Neutrophil (primary cell): ENCODE results near the gene TRIM43B.
"Not testable (repeated sequence)": the region's sequence is repeated elsewhere in the genome, so short reads cannot be mapped to it uniquely, and the experiment has no call there.

Experiments used
- H3K27ac ChIP-seq: fragments of 200-600 bp; sonication (generic); 2 replicates; pipeline ENCODE4 v1.5.1; 2016; ENCODE audit warnings: mild to moderate bottlenecking, moderate library complexity
- H3K27me3 ChIP-seq: fragments of 200-600 bp; sonication (generic); 2 replicates; pipeline ENCODE4 v1.6.0; 2016; ENCODE audit warnings: mild to moderate bottlenecking
- H3K36me3 ChIP-seq: fragments of 200-600 bp; sonication (generic); 2 replicates; pipeline ENCODE4 v1.5.1; 2017
- H3K4me1 ChIP-seq, 2 experiments: fragments of 200-600 bp in 1 of 2; sonication (generic) in 1 of 2; 1 replicate in 1 of 2; 2 replicates in 1 of 2; pipeline versions ENCODE4 v1.5.1 to v1.6.1; 2013 to 2016; ENCODE audit warnings: low read depth in 1 of 2, low read length in 1 of 2, mild to moderate bottlenecking in 1 of 2, moderate library complexity in 1 of 2; ENCODE audit not compliant: control insufficient read depth in 1 of 2, insufficient read depth in 1 of 2
- H3K4me3 ChIP-seq, 2 experiments: fragments of 200-600 bp in 1 of 2; sonication (generic) in 1 of 2; 1 replicate in 1 of 2; 2 replicates in 1 of 2; pipeline ENCODE4 v1.5.1; 2013 to 2016; ENCODE audit warnings: low read depth in 1 of 2, low read length in 1 of 2, mild to moderate bottlenecking in 1 of 2, moderate library complexity in 1 of 2
- H3K9me3 ChIP-seq: fragments of 200-600 bp; sonication (generic); 2 replicates; pipeline ENCODE4 v1.5.1; 2016

The TRIM43B gene

GRCh38 chr2:95466572-95466971, 18.0 kb downstream of the TRIM43B start:
- H3K4me3 ChIP-seq, H3K27me3 ChIP-seq, H3K36me3 ChIP-seq, H3K4me1 ChIP-seq, H3K27ac ChIP-seq, H3K9me3 ChIP-seq: not testable (repeated sequence)

- not testable (repeated sequence) for H3K36me3 ChIP-seq, H3K4me1 ChIP-seq, H3K4me3 ChIP-seq, H3K9me3 ChIP-seq, H3K27me3 ChIP-seq, H3K27ac ChIP-seq
Observed at GRCh38 chr2:95463292-95463691, 21.3 kb downstream of the TRIM43B start.

GRCh38 chr2:95445317-95445716, 39.2 kb downstream of the TRIM43B start:
- H3K27me3 ChIP-seq, H3K36me3 ChIP-seq, H3K4me1 ChIP-seq, H3K4me3 ChIP-seq, H3K27ac ChIP-seq, H3K9me3 ChIP-seq: not testable (repeated sequence)

DNA sequence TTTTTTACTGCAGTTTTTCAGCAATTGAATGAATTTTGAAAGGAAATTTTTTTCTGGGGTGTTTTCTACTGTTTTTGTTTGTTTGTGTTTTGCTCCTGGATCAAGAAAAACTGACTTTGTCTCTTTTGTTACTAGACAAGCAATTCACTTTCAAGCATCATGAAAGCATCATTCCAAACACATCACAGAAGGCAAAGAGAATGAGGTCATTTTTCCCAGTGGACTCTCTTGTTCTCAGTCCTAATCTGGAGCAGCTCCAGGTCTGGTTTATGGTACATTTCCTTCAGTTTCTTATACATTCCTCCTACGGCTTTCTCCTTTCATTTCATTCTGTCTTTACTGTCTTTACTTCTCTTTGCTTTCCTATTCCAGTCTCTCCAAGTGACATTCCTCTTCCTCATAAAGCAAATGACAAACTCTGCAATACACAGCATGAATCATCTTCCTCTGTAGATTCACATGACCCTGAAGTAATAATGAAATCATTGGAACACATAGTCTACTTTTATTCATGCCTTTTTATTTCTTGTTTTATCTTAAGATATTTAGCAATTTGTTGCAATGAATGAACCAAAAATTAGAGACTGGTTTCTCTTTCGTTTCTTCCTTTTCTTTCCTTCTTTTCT, 42.0 kb downstream of the TRIM43B start:
- H3K9me3 ChIP-seq, H3K27ac ChIP-seq, H3K4me3 ChIP-seq, H3K36me3 ChIP-seq, H3K27me3 ChIP-seq, H3K4me1 ChIP-seq: not testable (repeated sequence)

- H3K4me3 ChIP-seq, H3K9me3 ChIP-seq, H3K27ac ChIP-seq, H3K27me3 ChIP-seq, H3K36me3 ChIP-seq, H3K4me1 ChIP-seq: not testable (repeated sequence)
Observed at GRCh38 chr2:95435872-95436209, 48.7 kb downstream of the TRIM43B start.

- H3K4me3 ChIP-seq, H3K4me1 ChIP-seq, H3K36me3 ChIP-seq, H3K27ac ChIP-seq, H3K27me3 ChIP-seq, H3K9me3 ChIP-seq: not testable (repeated sequence)
Observed at GRCh38 chr2:95435162-95435871, 49.2 kb downstream of the TRIM43B start.

DNA sequence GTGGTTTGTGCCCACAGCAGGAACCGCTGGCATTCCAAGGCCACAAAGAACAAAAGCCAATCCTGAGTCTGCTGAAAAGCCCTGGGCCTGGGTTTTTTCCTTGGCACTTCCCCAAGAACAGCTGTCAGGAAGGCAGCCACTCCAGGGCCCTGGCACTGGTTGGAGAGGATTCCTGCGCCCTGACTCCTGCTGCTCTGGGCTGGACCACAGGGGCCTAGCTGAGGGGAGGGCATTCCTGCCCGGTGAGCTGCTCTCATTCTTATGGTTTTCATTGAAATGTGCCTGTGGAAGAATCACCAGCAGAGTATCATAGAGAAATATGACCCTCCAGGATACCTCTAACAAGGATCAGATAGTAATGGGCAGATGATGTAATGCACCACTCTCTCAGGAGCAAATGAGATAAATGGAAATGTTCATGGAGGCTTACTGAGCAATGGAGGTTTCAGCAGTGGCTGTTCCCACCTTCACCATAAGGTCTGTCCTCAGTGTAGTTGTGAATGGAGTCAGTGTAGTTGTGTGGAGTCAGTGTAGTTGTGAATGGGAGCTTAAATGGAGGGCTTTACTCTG, 50.0 kb downstream of the TRIM43B start:
- H3K27ac ChIP-seq, H3K9me3 ChIP-seq, H3K27me3 ChIP-seq, H3K4me3 ChIP-seq, H3K36me3 ChIP-seq, H3K4me1 ChIP-seq: not testable (repeated sequence)

DNA sequence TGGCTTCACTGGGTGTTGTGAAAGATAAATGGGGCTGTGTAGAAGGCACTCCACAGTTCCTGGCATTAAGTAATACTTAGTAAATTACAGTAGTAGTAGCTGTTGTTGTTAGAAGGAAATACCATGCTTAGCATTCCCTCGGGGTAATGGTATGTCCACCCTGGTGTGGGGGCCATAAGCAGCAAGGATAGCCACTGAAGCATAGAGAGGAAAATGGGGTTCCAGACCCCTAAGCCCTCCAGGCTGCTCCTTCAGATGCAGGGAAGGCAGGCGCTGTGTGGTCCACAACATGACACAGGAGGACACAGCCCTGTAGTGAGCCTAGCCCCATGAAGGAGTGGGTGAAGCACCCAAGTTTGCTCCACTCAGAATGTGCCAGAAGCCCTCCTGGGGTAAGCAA, 50.6 kb downstream of the TRIM43B start:
- H3K36me3 ChIP-seq, H3K4me1 ChIP-seq, H3K9me3 ChIP-seq, H3K4me3 ChIP-seq, H3K27me3 ChIP-seq, H3K27ac ChIP-seq: not testable (repeated sequence)

GRCh38 chr2:95433373-95433772, 51.2 kb downstream of the TRIM43B start:
- not testable (repeated sequence) for H3K27me3 ChIP-seq, H3K4me3 ChIP-seq, H3K36me3 ChIP-seq, H3K27ac ChIP-seq, H3K4me1 ChIP-seq, H3K9me3 ChIP-seq

- H3K27ac ChIP-seq, H3K9me3 ChIP-seq, H3K4me1 ChIP-seq, H3K36me3 ChIP-seq, H3K4me3 ChIP-seq: not testable (repeated sequence)
- peaks cover 13% of the 10 kb centered on the region for H3K27me3 ChIP-seq
Observed at GRCh38 chr2:95429748-95430467, 54.6 kb downstream of the TRIM43B start.

GRCh38 chr2:95427196-95427867, 57.2 kb downstream of the TRIM43B start:
- peaks cover 19% of the 10 kb centered on the region for H3K27me3 ChIP-seq
- not testable (repeated sequence) for H3K4me3 ChIP-seq, H3K9me3 ChIP-seq, H3K4me1 ChIP-seq, H3K36me3 ChIP-seq, H3K27ac ChIP-seq
